IPS-18a (cell line): ENCODE measurements around the gene ZNF408.

Source experiments
- H3K27ac ChIP-seq: one replicate; pipeline ENCODE4 v1.5.1; 2013; ENCODE audit warnings: low read length
- H3K27me3 ChIP-seq: one replicate; pipeline ENCODE4 v1.6.1; 2013; ENCODE audit warnings: mild to moderate bottlenecking, low read length; ENCODE audit not compliant: control insufficient read depth, insufficient read depth
- H3K36me3 ChIP-seq: one replicate; pipeline ENCODE4 v1.6.1; 2013; ENCODE audit warnings: low read depth, low read length; ENCODE audit not compliant: control insufficient read depth
- H3K4me1 ChIP-seq: one replicate; pipeline ENCODE4 v1.6.1; 2013; ENCODE audit warnings: low read depth, low read length; ENCODE audit not compliant: control insufficient read depth
- H3K4me3 ChIP-seq: one replicate; pipeline ENCODE4 v1.5.1; 2013; ENCODE audit warnings: low read length
- H3K9ac ChIP-seq: one replicate; pipeline ENCODE4 v1.6.1; 2013; ENCODE audit warnings: mild to moderate bottlenecking, low read length, moderate library complexity
- H3K9me3 ChIP-seq: one replicate; pipeline ENCODE4 v1.6.1; 2013; ENCODE audit warnings: low read depth, low read length; ENCODE audit not compliant: control insufficient read depth

ZNF408 gene

GRCh38 chr11:46722566-46723358, 21.9 kb downstream of the ZNF408 start:
- H3K27ac ChIP-seq, result no peak overlapping the region
- no peaks in the 10 kb centered on the region for H3K9me3 ChIP-seq
- no peak overlapping the region for H3K4me3 ChIP-seq
- no peaks in the 10 kb centered on the region for H3K36me3 ChIP-seq
- no peaks in the 10 kb centered on the region for H3K27me3 ChIP-seq
- H3K4me1 ChIP-seq, result peaks cover 3% of the 10 kb centered on the region
- no peak overlapping the region for H3K9ac ChIP-seq

- H3K9ac ChIP-seq, result no peak overlapping the region
- H3K4me1 ChIP-seq, result peaks cover 3% of the 10 kb centered on the region
- no peak overlapping the region for H3K27ac ChIP-seq
- no peaks in the 10 kb centered on the region for H3K27me3 ChIP-seq
- H3K36me3 ChIP-seq, result no peaks in the 10 kb centered on the region
- H3K4me3 ChIP-seq, result no peak overlapping the region
- H3K9me3 ChIP-seq, result no peaks in the 10 kb centered on the region
These were observed 22.5 kb downstream of the ZNF408 start for GRCh38 chr11:46723359-46723680.

DNA sequence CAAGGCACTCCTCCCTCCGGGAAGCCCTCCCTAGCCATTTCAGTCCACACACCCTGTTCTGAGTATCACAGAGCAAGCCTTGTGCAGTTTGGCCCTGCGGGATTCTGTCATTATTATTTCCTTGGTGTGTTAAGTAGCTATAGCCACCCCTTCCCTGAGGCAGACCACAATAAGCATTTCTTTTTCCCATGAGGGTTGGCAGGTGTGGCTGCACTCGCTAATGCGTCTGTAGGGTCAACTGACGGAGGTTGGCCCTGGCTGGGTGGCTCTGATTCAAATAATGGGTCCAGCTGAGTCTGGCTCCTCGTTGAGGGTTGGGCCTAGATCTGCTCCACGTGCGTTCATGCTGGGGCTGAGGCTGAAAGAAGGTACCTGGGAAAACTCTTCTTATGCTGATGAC, 23.3 kb downstream of the ZNF408 start:
- Histone ChIP-seq H3K27me3 (no peaks in the 10 kb centered on the region), H3K9me3 (no peaks in the 10 kb centered on the region), H3K36me3 (no peaks in the 10 kb centered on the region), H3K4me3 (no peak overlapping the region), H3K9ac (no peak overlapping the region), H3K27ac (no peak overlapping the region), H3K4me1 (peaks cover 3% of the 10 kb centered on the region)

DNA sequence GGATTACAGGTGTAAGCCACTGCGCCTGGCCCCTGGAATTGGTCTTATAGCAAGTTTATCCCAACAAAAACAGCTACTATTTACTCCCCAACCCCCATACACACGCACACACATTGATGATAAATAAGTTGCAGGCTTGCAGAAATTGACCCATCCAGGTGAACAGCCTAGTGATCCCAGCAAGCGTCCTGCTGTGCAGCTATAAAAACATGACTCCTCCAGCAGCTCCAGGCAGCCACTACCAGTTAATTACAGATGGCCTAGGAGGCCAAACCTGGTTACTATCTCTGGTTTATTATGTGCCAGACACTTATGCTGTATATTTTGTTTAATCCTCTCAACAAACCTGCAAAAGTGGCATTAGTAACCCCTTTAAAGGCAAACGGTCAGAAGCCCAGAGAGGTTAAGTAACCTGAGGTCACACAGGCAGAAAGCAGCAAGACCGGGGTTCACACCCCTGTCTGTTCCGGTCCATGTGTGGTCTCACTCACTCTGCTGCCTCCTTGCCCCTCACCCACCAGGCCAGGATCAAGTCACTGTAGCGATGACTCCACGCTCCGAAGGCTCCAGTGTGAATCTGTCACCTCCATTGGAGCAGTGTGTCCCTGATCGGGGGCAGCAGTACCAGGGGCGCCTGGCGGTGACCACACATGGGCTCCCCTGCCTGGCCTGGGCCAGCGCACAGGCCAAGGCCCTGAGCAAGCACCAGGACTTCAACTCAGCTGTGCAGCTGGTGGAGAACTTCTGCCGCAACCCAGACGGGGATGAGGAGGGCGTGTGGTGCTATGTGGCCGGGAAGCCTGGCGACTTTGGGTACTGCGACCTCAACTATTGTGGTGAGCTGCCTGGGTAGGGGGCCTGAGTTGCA, 24.7 kb downstream of the ZNF408 start:
- Histone ChIP-seq H3K9me3 (no peaks in the 10 kb centered on the region), H3K4me1 (peaks cover 3% of the 10 kb centered on the region), H3K36me3 (no peaks in the 10 kb centered on the region), H3K9ac (no peak overlapping the region), H3K27ac (no peak overlapping the region), H3K4me3 (no peak overlapping the region), H3K27me3 (no peaks in the 10 kb centered on the region)

GRCh38 chr11:46726206-46726862, 25.5 kb downstream of the ZNF408 start:
- Histone ChIP-seq H3K4me3 (no peak overlapping the region), H3K9ac (no peak overlapping the region), H3K4me1 (peaks cover 3% of the 10 kb centered on the region), H3K27ac (no peak overlapping the region), H3K27me3 (no peaks in the 10 kb centered on the region), H3K36me3 (no peaks in the 10 kb centered on the region), H3K9me3 (no peaks in the 10 kb centered on the region)

DNA sequence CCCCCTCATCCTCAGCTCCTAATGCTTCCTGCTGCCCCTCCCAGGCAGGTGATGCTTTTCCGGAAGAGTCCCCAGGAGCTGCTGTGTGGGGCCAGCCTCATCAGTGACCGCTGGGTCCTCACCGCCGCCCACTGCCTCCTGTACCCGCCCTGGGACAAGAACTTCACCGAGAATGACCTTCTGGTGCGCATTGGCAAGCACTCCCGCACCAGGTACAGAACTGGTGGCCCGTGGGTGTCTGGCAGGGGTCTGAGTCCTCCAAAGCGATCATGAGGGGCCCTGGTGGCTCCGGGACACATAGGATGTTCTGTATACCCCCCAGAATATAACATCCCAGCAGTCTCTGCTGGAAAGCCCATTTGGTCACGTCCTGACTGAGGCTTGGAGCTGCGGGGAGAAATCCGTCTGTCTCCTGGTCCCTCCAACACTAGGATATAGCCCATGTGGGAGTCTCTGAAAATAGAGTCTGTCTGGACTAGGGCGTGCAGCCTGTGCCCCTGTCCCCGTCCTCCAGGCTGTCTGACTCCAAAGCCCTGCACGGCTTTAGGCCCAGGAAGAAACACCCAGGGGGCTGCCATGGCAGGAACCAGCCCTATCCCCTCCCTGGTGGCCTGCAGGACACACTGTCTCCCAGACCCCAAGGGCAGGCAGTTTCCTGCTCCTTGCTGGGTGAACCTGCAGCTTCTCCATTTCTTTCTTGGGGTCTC, 27.3 kb downstream of the ZNF408 start:
- Histone ChIP-seq H3K27me3 (no peaks in the 10 kb centered on the region), H3K9me3 (no peaks in the 10 kb centered on the region), H3K4me1 (peaks cover 3% of the 10 kb centered on the region), H3K4me3 (no peak overlapping the region), H3K27ac (no peak overlapping the region), H3K9ac (no peak overlapping the region), H3K36me3 (no peaks in the 10 kb centered on the region)

DNA sequence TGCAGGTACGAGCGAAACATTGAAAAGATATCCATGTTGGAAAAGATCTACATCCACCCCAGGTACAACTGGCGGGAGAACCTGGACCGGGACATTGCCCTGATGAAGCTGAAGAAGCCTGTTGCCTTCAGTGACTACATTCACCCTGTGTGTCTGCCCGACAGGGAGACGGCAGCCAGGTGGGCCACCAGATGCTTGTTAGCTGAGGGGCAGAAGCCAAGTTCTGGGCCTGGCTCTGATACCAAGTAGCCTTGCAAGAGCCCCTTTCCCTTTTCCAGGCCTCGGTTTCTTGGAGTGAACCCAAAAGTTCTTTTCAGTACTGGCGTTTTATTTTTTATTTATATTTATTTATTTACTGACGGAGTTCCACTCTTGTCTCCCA, 27.8 kb downstream of the ZNF408 start:
- Histone ChIP-seq H3K27me3 (no peaks in the 10 kb centered on the region), H3K27ac (no peak overlapping the region), H3K9me3 (no peaks in the 10 kb centered on the region), H3K4me1 (peaks cover 3% of the 10 kb centered on the region), H3K9ac (no peak overlapping the region), H3K36me3 (no peaks in the 10 kb centered on the region), H3K4me3 (no peak overlapping the region)

- Histone ChIP-seq H3K4me1 (peaks cover 1% of the 10 kb centered on the region), H3K9me3 (no peaks in the 10 kb centered on the region), H3K4me3 (no peak overlapping the region)
These were observed 28.5 kb downstream of the ZNF408 start for GRCh38 chr11:46729110-46730027.

GRCh38 chr11:46731545-46731944, 30.7 kb downstream of the ZNF408 start:
- no peaks in the 10 kb centered on the region for H3K9me3 ChIP-seq
- H3K9ac ChIP-seq, result no peak overlapping the region
- H3K27ac ChIP-seq, result no peak overlapping the region
- no peaks in the 10 kb centered on the region for H3K27me3 ChIP-seq
- H3K36me3 ChIP-seq, result no peaks in the 10 kb centered on the region
- H3K4me3 ChIP-seq, result no peak overlapping the region
- H3K4me1 ChIP-seq, result no peaks in the 10 kb centered on the region

More at GRCh38 chr11:46729110-46730027, 28.5 kb downstream of the ZNF408 start:
- Histone ChIP-seq H3K9ac (no peak overlapping the region), H3K27me3 (no peaks in the 10 kb centered on the region), H3K36me3 (no peaks in the 10 kb centered on the region), H3K27ac (no peak overlapping the region)

- no peaks in the 10 kb centered on the region for H3K9me3 ChIP-seq
- no peaks in the 10 kb centered on the region for H3K36me3 ChIP-seq
- H3K4me1 ChIP-seq, result no peaks in the 10 kb centered on the region
- H3K27me3 ChIP-seq, result no peaks in the 10 kb centered on the region
- no peak overlapping the region for H3K27ac ChIP-seq
- no peak overlapping the region for H3K9ac ChIP-seq
- H3K4me3 ChIP-seq, result no peak overlapping the region
These were observed 32.4 kb downstream of the ZNF408 start for GRCh38 chr11:46733234-46733633.
